ENCODE results near the gene ARHGAP22. TPM values are rescaled to one million over a fixed set of nuclear protein-coding genes. Genes with fewer than 3 reads are reported as not detected.

ARHGAP22 gene
- total RNA-seq, 2 experiments from 2014 or later: 0.19 to 0.46 TPM

GRCh38 chr10:48478469-48478868, 126.4 kb downstream of the ARHGAP22 start:
- Histone ChIP-seq H3K9me3 (ENCODE audit: low read length) (no peaks in the 10 kb centered on the region), H3K36me3 (ENCODE audit: insufficient read depth, low read length) (no peaks in the 10 kb centered on the region), H3K79me2 (ENCODE audit: insufficient read depth, low read depth, low read length) (no peaks in the 10 kb centered on the region), H3K27ac (ENCODE audit: low read depth, low read length, poor library complexity, severe bottlenecking) (no peak overlapping the region), H2AFZ (ENCODE audit: low read length) (no peak overlapping the region), H3K4me1 (ENCODE audit: insufficient read depth, low read length, poor library complexity, severe bottlenecking) (no peaks in the 10 kb centered on the region), H3K4me3 (ENCODE audit: low read depth, low read length, poor library complexity, severe bottlenecking) (no peak overlapping the region), H3K9me2 (ENCODE audit: insufficient read depth, low read length) (no peaks in the 10 kb centered on the region), H3K4me2 (ENCODE audit: low read length) (no peak overlapping the region), H4K20me1 (ENCODE audit: insufficient read depth, low read length) (no peaks in the 10 kb centered on the region)
- no peak for DNase-seq (ENCODE audit: low spot score)
- CTCF ChIA-PET (ENCODE audit: unreplicated experiment): no interaction called here
- no TSS peak for BruUV-seq (replicated peaks)
- intact Hi-C loops (cut with micrococcal nuclease; ENCODE audit: unreplicated experiment): no loop called here
- POLR2A ChIA-PET: no interaction called here
- TF ChIP-seq EZH2phosphoT487 (IDR thresholded peaks at IDR 0.05; ENCODE audit: borderline replicate concordance, low read depth, low read length) (no peak), CTCF (conservative IDR thresholded peaks at IDR 0.05; ENCODE audit: low read length) (no peak)

- no TSS peak for BruUV-seq (replicated peaks)
Observed at GRCh38 chr10:48477616-48478015, 127.3 kb downstream of the ARHGAP22 start.

GRCh38 chr10:48477141-48477540, 127.7 kb downstream of the ARHGAP22 start:
- no peaks in the 10 kb centered on the region for H3K9me2 ChIP-seq (ENCODE audit: insufficient read depth, low read length)
- no peak overlapping the region for H3K4me2 ChIP-seq (ENCODE audit: low read length)
- no peak for TF ChIP-seq CTCF (conservative IDR thresholded peaks at IDR 0.05; ENCODE audit: low read length)
- TF ChIP-seq EZH2phosphoT487 (IDR thresholded peaks at IDR 0.05; ENCODE audit: borderline replicate concordance, low read depth, low read length): no peak
- no peaks in the 10 kb centered on the region for H3K79me2 ChIP-seq (ENCODE audit: insufficient read depth, low read depth, low read length)
- POLR2A ChIA-PET: no interaction called here
- no TSS peak for BruUV-seq (replicated peaks)
- no peak overlapping the region for H2AFZ ChIP-seq (ENCODE audit: low read length)
- intact Hi-C loops (cut with micrococcal nuclease; ENCODE audit: unreplicated experiment): no loop called here
- no peak overlapping the region for H3K4me3 ChIP-seq (ENCODE audit: low read depth, low read length, poor library complexity, severe bottlenecking)
- no peak for DNase-seq (ENCODE audit: low spot score)
- H3K4me1 ChIP-seq (ENCODE audit: insufficient read depth, low read length, poor library complexity, severe bottlenecking): no peaks in the 10 kb centered on the region
- CTCF ChIA-PET (ENCODE audit: unreplicated experiment): no interaction called here
- no peaks in the 10 kb centered on the region for H3K9me3 ChIP-seq (ENCODE audit: low read length)
- no peaks in the 10 kb centered on the region for H3K36me3 ChIP-seq (ENCODE audit: insufficient read depth, low read length)
- no peak overlapping the region for H3K27ac ChIP-seq (ENCODE audit: low read depth, low read length, poor library complexity, severe bottlenecking)
- H4K20me1 ChIP-seq (ENCODE audit: insufficient read depth, low read length): no peaks in the 10 kb centered on the region

More at GRCh38 chr10:48477616-48478015, 127.3 kb downstream of the ARHGAP22 start:
- no peaks in the 10 kb centered on the region for H3K36me3 ChIP-seq (ENCODE audit: insufficient read depth, low read length)
- H3K4me3 ChIP-seq (ENCODE audit: low read depth, low read length, poor library complexity, severe bottlenecking): no peak overlapping the region
- no peaks in the 10 kb centered on the region for H3K79me2 ChIP-seq (ENCODE audit: insufficient read depth, low read depth, low read length)
- no peak for DNase-seq (ENCODE audit: low spot score)
- TF ChIP-seq CTCF (conservative IDR thresholded peaks at IDR 0.05; ENCODE audit: low read length) (no peak), EZH2phosphoT487 (IDR thresholded peaks at IDR 0.05; ENCODE audit: borderline replicate concordance, low read depth, low read length) (no peak)
- CTCF ChIA-PET (ENCODE audit: unreplicated experiment): no interaction called here
- POLR2A ChIA-PET: no interaction called here
- H4K20me1 ChIP-seq (ENCODE audit: insufficient read depth, low read length): no peaks in the 10 kb centered on the region
- H3K4me2 ChIP-seq (ENCODE audit: low read length): no peak overlapping the region
- H3K4me1 ChIP-seq (ENCODE audit: insufficient read depth, low read length, poor library complexity, severe bottlenecking): no peaks in the 10 kb centered on the region
- H3K9me2 ChIP-seq (ENCODE audit: insufficient read depth, low read length): no peaks in the 10 kb centered on the region
- no peak overlapping the region for H2AFZ ChIP-seq (ENCODE audit: low read length)
- H3K9me3 ChIP-seq (ENCODE audit: low read length): no peaks in the 10 kb centered on the region
- no peak overlapping the region for H3K27ac ChIP-seq (ENCODE audit: low read depth, low read length, poor library complexity, severe bottlenecking)
- intact Hi-C loops (cut with micrococcal nuclease; ENCODE audit: unreplicated experiment): no loop called here

All from OCI-LY7 (cell line).